SK-N-DZ (cell line): ENCODE results near the gene SSBP4.

Experiments used
- DNase-seq: peaks from one replicate; pipeline ENCODE4 v3.0.0-alpha.2; 2015; ENCODE audit warnings: low spot score

SSBP4 gene

GRCh38 chr19:18443831-18444230 lies 24.6 kb downstream of the SSBP4 start:
- DNase-seq = no peak

GRCh38 chr19:18444513-18444912 lies 25.3 kb downstream of the SSBP4 start:
- DNase-seq = no peak

GRCh38 chr19:18445262-18445948 lies 26.2 kb downstream of the SSBP4 start:
- DNase-seq = no peak

- DNase-seq = no peak
These were observed 27.1 kb downstream of the SSBP4 start for GRCh38 chr19:18446145-18446810.

GRCh38 chr19:18446811-18447359 lies 27.7 kb downstream of the SSBP4 start:
- DNase-seq = no peak

GRCh38 chr19:18449552-18449951 lies 30.4 kb downstream of the SSBP4 start:
- DNase-seq = no peak

- no peak for DNase-seq
These were observed 31.1 kb downstream of the SSBP4 start for GRCh38 chr19:18450021-18450930.

GRCh38 chr19:18450931-18451836 lies 32.0 kb downstream of the SSBP4 start:
- DNase-seq = peak; percentile 75

- DNase-seq = no peak
These were observed 33.2 kb downstream of the SSBP4 start for GRCh38 chr19:18452386-18452785.

GRCh38 chr19:18453269-18454024 lies 34.2 kb downstream of the SSBP4 start:
- DNase-seq = no peak

- DNase-seq = no peak
These were observed 37.1 kb downstream of the SSBP4 start for GRCh38 chr19:18456279-18456678.

GRCh38 chr19:18456974-18457373 lies 37.8 kb downstream of the SSBP4 start:
- no peak for DNase-seq

GRCh38 chr19:18457483-18458331 lies 38.5 kb downstream of the SSBP4 start:
- DNase-seq = no peak

- no peak for DNase-seq
These were observed 41.7 kb downstream of the SSBP4 start for GRCh38 chr19:18460900-18461299.

GRCh38 chr19:18461471-18461870 lies 42.3 kb downstream of the SSBP4 start:
- DNase-seq = no peak

- DNase-seq = no peak
These were observed 45.4 kb downstream of the SSBP4 start for GRCh38 chr19:18464646-18465045.

- DNase-seq = no peak
These were observed 46.2 kb downstream of the SSBP4 start for GRCh38 chr19:18465214-18465963.

- DNase-seq = no peak
These were observed 46.8 kb downstream of the SSBP4 start for GRCh38 chr19:18465964-18466339.

- no peak for DNase-seq
These were observed 47.2 kb downstream of the SSBP4 start for GRCh38 chr19:18466354-18466753.
